Measurements from ENCODE around the gene CDC20.

CDC20 gene

DNA sequence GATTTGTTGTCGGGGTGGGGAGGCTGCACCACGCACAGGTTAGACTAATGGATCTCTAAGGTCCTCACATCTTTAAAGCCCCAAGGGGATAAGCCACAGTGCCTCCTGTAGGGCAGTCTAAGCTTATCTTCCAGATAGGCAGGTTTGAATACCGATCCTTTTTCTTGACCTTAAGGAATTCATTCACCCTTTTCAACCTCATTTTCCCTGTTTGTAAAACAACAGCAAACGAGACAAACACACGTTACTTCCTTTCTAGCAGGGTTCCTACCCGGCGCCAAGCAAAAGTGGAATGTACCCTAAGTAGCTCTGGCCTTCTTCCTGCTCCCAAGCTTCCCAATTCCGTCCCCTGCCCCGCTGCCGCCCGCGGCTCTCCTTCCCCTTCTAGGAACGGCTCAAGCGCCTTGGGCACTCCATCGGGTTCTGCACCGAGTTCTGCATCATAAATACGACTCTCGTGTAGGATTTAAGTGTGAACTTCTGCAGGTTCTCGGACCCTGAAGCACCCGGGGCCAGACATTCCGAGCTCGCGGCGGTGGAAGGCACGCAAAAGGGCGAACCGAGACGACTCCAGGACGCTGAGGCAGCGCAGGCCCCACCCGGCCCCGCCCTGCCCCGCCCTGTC, 548 bp upstream of the CDC20 start:
- Histone ChIP-seq H3K4me2 (ENCODE audit: low read depth, low read length, poor library complexity, severe bottlenecking) (peak overlapping the region; percentile 74), H3K27me3 (ENCODE audit: insufficient read depth, low read length, poor library complexity, severe bottlenecking) (no peaks in the 10 kb centered on the region), H2AFZ (ENCODE audit: low read length) (peak overlapping the region; percentile 97), H4K20me1 (ENCODE audit: insufficient read depth, low read length, poor library complexity, severe bottlenecking) (peaks cover 18% of the 10 kb centered on the region), H3F3A (ENCODE audit: low read depth) (peaks cover 3% of the 10 kb centered on the region; the same call in 1 of the 2 replicates), H3K9me3 (ENCODE audit: insufficient read depth, low read depth, low read length) (no peaks in the 10 kb centered on the region), H3K36me3 (ENCODE audit: insufficient read depth, low read length) (peaks cover 33% of the 10 kb centered on the region), H3K79me2 (ENCODE audit: insufficient read depth, low read length) (peaks cover 37% of the 10 kb centered on the region), H3K4me1 (ENCODE audit: insufficient read depth, low read length, poor library complexity, severe bottlenecking) (peaks cover 29% of the 10 kb centered on the region), H3K4me3 (ENCODE audit: low read length, poor library complexity, severe bottlenecking) (peak overlapping the region; percentile 95), H3K9me2 (replicated peaks; ENCODE audit: low read depth, low read length) (no peaks in the 10 kb centered on the region), H3K9ac (ENCODE audit: low read depth, low read length, poor library complexity, severe bottlenecking) (peak overlapping the region; percentile 97)
- TF ChIP-seq, protein P1, sequence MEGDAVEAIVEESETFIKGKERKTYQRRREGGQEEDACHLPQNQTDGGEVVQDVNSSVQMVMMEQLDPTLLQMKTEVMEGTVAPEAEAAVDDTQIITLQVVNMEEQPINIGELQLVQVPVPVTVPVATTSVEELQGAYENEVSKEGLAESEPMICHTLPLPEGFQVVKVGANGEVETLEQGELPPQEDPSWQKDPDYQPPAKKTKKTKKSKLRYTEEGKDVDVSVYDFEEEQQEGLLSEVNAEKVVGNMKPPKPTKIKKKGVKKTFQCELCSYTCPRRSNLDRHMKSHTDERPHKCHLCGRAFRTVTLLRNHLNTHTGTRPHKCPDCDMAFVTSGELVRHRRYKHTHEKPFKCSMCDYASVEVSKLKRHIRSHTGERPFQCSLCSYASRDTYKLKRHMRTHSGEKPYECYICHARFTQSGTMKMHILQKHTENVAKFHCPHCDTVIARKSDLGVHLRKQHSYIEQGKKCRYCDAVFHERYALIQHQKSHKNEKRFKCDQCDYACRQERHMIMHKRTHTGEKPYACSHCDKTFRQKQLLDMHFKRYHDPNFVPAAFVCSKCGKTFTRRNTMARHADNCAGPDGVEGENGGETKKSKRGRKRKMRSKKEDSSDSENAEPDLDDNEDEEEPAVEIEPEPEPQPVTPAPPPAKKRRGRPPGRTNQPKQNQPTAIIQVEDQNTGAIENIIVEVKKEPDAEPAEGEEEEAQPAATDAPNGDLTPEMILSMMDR (conservative IDR thresholded peaks at IDR 0.05; ENCODE audit: low read length) = peak; percentile 66
- no peak for TF ChIP-seq EZH2phosphoT487 (IDR thresholded peaks at IDR 0.05; ENCODE audit: borderline replicate concordance)

DNA sequence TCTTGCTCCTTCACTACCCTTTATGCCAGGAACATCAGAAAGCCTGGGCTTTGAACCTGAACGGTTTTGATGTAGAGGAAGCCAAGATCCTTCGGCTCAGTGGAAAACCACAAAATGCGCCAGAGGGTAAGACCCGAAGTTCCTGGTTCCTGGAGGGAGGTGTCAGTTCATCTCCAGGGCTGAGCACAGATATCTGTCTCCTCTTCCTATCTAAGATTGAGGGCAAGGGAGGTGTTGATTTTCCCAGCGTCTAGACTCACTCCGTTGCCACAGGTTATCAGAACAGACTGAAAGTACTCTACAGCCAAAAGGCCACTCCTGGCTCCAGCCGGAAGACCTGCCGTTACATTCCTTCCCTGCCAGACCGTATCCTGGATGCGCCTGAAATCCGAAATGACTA, 915 bp downstream of the CDC20 start:
- TF ChIP-seq, protein P1 (conservative IDR thresholded peaks at IDR 0.05; ENCODE audit: low read length) = no peak
- TF ChIP-seq EZH2phosphoT487 (IDR thresholded peaks at IDR 0.05; ENCODE audit: borderline replicate concordance) = no peak
- peaks cover 38% of the 10 kb centered on the region for H3K79me2 ChIP-seq (ENCODE audit: insufficient read depth, low read length)
- H2AFZ ChIP-seq (ENCODE audit: low read length) = no peak overlapping the region
- H4K20me1 ChIP-seq (ENCODE audit: insufficient read depth, low read length, poor library complexity, severe bottlenecking) = peaks cover 18% of the 10 kb centered on the region
- peaks cover 29% of the 10 kb centered on the region for H3K4me1 ChIP-seq (ENCODE audit: insufficient read depth, low read length, poor library complexity, severe bottlenecking)
- H3K9me3 ChIP-seq (ENCODE audit: insufficient read depth, low read depth, low read length) = no peaks in the 10 kb centered on the region
- no peaks in the 10 kb centered on the region for H3K9me2 ChIP-seq (replicated peaks; ENCODE audit: low read depth, low read length)
- peaks cover 45% of the 10 kb centered on the region for H3K36me3 ChIP-seq (ENCODE audit: insufficient read depth, low read length)
- peaks cover 3% of the 10 kb centered on the region; the same call in 1 of the 2 replicates for H3F3A ChIP-seq (ENCODE audit: low read depth)
- no peaks in the 10 kb centered on the region for H3K27me3 ChIP-seq (ENCODE audit: insufficient read depth, low read length, poor library complexity, severe bottlenecking)
- H3K9ac ChIP-seq (ENCODE audit: low read depth, low read length, poor library complexity, severe bottlenecking) = peak overlapping the region; percentile 94
- H3K4me2 ChIP-seq (ENCODE audit: low read depth, low read length, poor library complexity, severe bottlenecking) = peak overlapping the region; percentile 91
- H3K4me3 ChIP-seq (ENCODE audit: low read length, poor library complexity, severe bottlenecking) = peak overlapping the region; percentile 95

DNA sequence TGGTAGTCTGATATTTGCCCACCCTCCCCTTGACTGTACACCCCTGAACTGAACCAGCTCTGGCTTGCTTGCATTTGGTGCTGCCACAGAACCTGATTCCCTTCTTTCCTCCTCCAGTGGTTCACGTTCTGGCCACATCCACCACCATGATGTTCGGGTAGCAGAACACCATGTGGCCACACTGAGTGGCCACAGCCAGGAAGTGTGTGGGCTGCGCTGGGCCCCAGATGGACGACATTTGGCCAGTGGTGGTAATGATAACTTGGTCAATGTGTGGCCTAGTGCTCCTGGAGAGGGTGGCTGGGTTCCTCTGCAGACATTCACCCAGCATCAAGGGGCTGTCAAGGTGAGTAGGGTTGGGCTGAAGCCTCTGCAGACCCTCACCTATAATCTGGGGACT, 1.8 kb downstream of the CDC20 start:
- Histone ChIP-seq H3F3A (ENCODE audit: low read depth) (peaks cover 3% of the 10 kb centered on the region; the same call in 1 of the 2 replicates), H3K36me3 (ENCODE audit: insufficient read depth, low read length) (peaks cover 47% of the 10 kb centered on the region), H3K4me3 (ENCODE audit: low read length, poor library complexity, severe bottlenecking) (peak overlapping the region; percentile 95), H3K4me2 (ENCODE audit: low read depth, low read length, poor library complexity, severe bottlenecking) (peak overlapping the region; percentile 91), H3K9me2 (replicated peaks; ENCODE audit: low read depth, low read length) (no peaks in the 10 kb centered on the region), H3K9ac (ENCODE audit: low read depth, low read length, poor library complexity, severe bottlenecking) (peak overlapping the region; percentile 94), H3K27me3 (ENCODE audit: insufficient read depth, low read length, poor library complexity, severe bottlenecking) (no peaks in the 10 kb centered on the region), H2AFZ (ENCODE audit: low read length) (no peak overlapping the region), H3K4me1 (ENCODE audit: insufficient read depth, low read length, poor library complexity, severe bottlenecking) (peaks cover 31% of the 10 kb centered on the region), H3K9me3 (ENCODE audit: insufficient read depth, low read depth, low read length) (no peaks in the 10 kb centered on the region), H3K79me2 (ENCODE audit: insufficient read depth, low read length) (peaks cover 47% of the 10 kb centered on the region), H4K20me1 (ENCODE audit: insufficient read depth, low read length, poor library complexity, severe bottlenecking) (peaks cover 23% of the 10 kb centered on the region)
- TF ChIP-seq EZH2phosphoT487 (IDR thresholded peaks at IDR 0.05; ENCODE audit: borderline replicate concordance) = no peak
- TF ChIP-seq, protein P1 (conservative IDR thresholded peaks at IDR 0.05; ENCODE audit: low read length) = no peak
